ENCODE results near the gene CDX1.

DNA sequence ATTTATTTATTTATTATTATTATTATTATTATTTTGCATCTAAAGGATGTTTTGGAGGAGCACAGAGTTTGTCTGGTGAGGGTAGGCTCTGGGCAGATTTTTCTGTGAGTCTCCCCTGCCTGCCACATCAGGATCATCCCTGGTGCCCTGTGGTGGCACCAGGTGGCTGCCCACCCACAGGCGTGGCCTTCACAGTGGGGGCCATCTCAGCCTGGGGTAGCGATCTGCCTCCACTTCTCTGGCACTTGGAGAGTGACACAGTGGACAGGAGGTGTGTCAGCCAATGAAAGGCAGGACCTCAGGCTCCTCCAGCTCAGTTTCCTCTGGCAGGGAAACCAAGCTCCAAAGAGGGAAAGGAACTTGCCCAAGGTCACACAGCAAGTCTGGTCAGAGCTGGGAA, 53.3 kb downstream of the CDX1 start:
- TF ChIP-seq, protein P1, sequence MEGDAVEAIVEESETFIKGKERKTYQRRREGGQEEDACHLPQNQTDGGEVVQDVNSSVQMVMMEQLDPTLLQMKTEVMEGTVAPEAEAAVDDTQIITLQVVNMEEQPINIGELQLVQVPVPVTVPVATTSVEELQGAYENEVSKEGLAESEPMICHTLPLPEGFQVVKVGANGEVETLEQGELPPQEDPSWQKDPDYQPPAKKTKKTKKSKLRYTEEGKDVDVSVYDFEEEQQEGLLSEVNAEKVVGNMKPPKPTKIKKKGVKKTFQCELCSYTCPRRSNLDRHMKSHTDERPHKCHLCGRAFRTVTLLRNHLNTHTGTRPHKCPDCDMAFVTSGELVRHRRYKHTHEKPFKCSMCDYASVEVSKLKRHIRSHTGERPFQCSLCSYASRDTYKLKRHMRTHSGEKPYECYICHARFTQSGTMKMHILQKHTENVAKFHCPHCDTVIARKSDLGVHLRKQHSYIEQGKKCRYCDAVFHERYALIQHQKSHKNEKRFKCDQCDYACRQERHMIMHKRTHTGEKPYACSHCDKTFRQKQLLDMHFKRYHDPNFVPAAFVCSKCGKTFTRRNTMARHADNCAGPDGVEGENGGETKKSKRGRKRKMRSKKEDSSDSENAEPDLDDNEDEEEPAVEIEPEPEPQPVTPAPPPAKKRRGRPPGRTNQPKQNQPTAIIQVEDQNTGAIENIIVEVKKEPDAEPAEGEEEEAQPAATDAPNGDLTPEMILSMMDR (IDR thresholded peaks at IDR 0.05 in 4 of 5, conservative IDR thresholded peaks at IDR 0.05 in 1 of 5), result no peak
- no peak for TF ChIP-seq POLR2A (IDR thresholded peaks at IDR 0.05)
